ENCODE measurements around the gene IRX4. TPM values are rescaled to one million over a fixed set of nuclear protein-coding genes. Genes with fewer than 3 reads are reported as not detected.

IRX4 gene
- total and polyA plus RNA-seq, 2 of the 4 experiments (the other 2 are of a cell fraction): not detected

GRCh38 chr5:1910081-1910760 lies 27.5 kb upstream of the IRX4 start:
- ChIA-PET CTCF (no interaction called here), POLR2A (ENCODE audit: unreplicated experiment) (no interaction called here)
- Histone ChIP-seq H2BK5ac (ENCODE audit: low read depth, low read length, poor library complexity, severe bottlenecking) (no peak overlapping the region), H4K91ac (ENCODE audit: insufficient read depth, low read depth, low read length) (no peak overlapping the region), H3K9me1 (ENCODE audit: insufficient read depth, low read length) (no peaks in the 10 kb centered on the region), H3K9ac (ENCODE audit: low read depth, low read length) (no peak overlapping the region), H3K4me1 (ENCODE audit: control insufficient read depth, insufficient read depth, low read length) (no peaks in the 10 kb centered on the region), H2BK15ac (ENCODE audit: low read depth, low read length) (no peak overlapping the region), H2AK5ac (ENCODE audit: low read depth, low read length) (no peak overlapping the region), H3K4me2 (ENCODE audit: low read depth, low read length) (no peak overlapping the region), H2AK9ac (replicated peaks; ENCODE audit: low read depth, low read length, poor library complexity) (no peak overlapping the region), H3K23ac (ENCODE audit: low read depth, low read length) (no peak overlapping the region), H3K18ac (ENCODE audit: low read depth, low read length) (no peak overlapping the region), H2AFZ (replicated peaks; ENCODE audit: low read length, poor library complexity) (no peak overlapping the region), H3K36me3 (ENCODE audit: control insufficient read depth, insufficient read depth, low read length) (no peaks in the 10 kb centered on the region), H3K4ac (ENCODE audit: low read depth, low read length) (no peak overlapping the region), H4K20me1 (ENCODE audit: insufficient read depth, low read length) (no peaks in the 10 kb centered on the region), H3K9me3 (ENCODE audit: control insufficient read depth, insufficient read depth, low read length) (no peaks in the 10 kb centered on the region), H3K4me3 (ENCODE audit: insufficient read depth, low read depth, low read length) (no peak overlapping the region), H3K79me1 (ENCODE audit: low read depth in 1 of 2, low read length in 2 of 2) (no peaks in the 10 kb centered on the region), H3K56ac (ENCODE audit: extremely low read depth, insufficient read depth, low read length) (no peak overlapping the region), H2BK20ac (ENCODE audit: low read depth, low read length) (no peak overlapping the region), H3K27me3 (ENCODE audit: control insufficient read depth, insufficient read depth, low read length) (no peaks in the 10 kb centered on the region), H3K27ac (ENCODE audit: insufficient read depth, low read length) (no peak overlapping the region), H2BK120ac (ENCODE audit: low read depth, low read length) (no peak overlapping the region), H4K5ac (ENCODE audit: low read depth, low read length) (no peak overlapping the region), H4K8ac (ENCODE audit: low read depth in 2 of 2, low read length in 2 of 2) (no peak overlapping the region), H3K14ac (replicated peaks; ENCODE audit: low read depth, low read length) (no peak overlapping the region)
- WGBS, 2 experiments (ENCODE audit: extremely low coverage in 2 of 2, insufficient read length in 1 of 2): 86% methylated on average over 4 of the region's 31 CpGs; no CpG with 5 or more reads in 1 of the 2 experiments
- dilution Hi-C loops (cut with HindIII; ENCODE audit: low sequenced_read_pairs, unreplicated experiment) (no loop called here), in situ Hi-C loops (cut with MboI; ENCODE audit: low sequenced_read_pairs) (no loop called here), intact Hi-C loops (cut with micrococcal nuclease) (no loop called here)
- no peak for ATAC-seq (ENCODE audit: low read depth)
- no TSS peak for BruUV-seq (replicated peaks)
- DNase-seq: no peak
- TF ChIP-seq, protein P1, sequence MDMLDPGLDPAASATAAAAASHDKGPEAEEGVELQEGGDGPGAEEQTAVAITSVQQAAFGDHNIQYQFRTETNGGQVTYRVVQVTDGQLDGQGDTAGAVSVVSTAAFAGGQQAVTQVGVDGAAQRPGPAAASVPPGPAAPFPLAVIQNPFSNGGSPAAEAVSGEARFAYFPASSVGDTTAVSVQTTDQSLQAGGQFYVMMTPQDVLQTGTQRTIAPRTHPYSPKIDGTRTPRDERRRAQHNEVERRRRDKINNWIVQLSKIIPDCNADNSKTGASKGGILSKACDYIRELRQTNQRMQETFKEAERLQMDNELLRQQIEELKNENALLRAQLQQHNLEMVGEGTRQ (IDR thresholded peaks at IDR 0.05; ENCODE audit: low read depth, low read length): no peak
- no peak for TF ChIP-seq SMC3 (IDR thresholded peaks at IDR 0.05; ENCODE audit: low read depth, low read length)
- TF ChIP-seq MXI1 (IDR thresholded peaks at IDR 0.05; ENCODE audit: borderline replicate concordance, low read depth, low read length): no peak
- no peak for TF ChIP-seq RCOR1 (IDR thresholded peaks at IDR 0.05; ENCODE audit: insufficient replicate concordance, low read length)
- TF ChIP-seq NFE2L2 (IDR thresholded peaks at IDR 0.05; ENCODE audit: low read depth, low read length): no peak
- no peak for TF ChIP-seq FOS (IDR thresholded peaks at IDR 0.05; ENCODE audit: low read depth, low read length)
- no peak for TF ChIP-seq POLR2A (IDR thresholded peaks at IDR 0.05; ENCODE audit: low read depth, low read length)
- no peak for TF ChIP-seq BHLHE40 (IDR thresholded peaks at IDR 0.05; ENCODE audit: low read depth, low read length)
- no peak for TF ChIP-seq MAZ (IDR thresholded peaks at IDR 0.05; ENCODE audit: borderline replicate concordance, low read depth, low read length)
- TF ChIP-seq MAFK (IDR thresholded peaks at IDR 0.05; ENCODE audit: low read depth, low read length): no peak
- TF ChIP-seq, protein P2, sequence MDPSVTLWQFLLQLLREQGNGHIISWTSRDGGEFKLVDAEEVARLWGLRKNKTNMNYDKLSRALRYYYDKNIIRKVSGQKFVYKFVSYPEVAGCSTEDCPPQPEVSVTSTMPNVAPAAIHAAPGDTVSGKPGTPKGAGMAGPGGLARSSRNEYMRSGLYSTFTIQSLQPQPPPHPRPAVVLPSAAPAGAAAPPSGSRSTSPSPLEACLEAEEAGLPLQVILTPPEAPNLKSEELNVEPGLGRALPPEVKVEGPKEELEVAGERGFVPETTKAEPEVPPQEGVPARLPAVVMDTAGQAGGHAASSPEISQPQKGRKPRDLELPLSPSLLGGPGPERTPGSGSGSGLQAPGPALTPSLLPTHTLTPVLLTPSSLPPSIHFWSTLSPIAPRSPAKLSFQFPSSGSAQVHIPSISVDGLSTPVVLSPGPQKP (IDR thresholded peaks at IDR 0.05; ENCODE audit: borderline replicate concordance, low read depth, low read length): no peak
- TF ChIP-seq CHD1 (IDR thresholded peaks at IDR 0.05; ENCODE audit: low read depth, low read length): no peak
- TF ChIP-seq RFX5 (IDR thresholded peaks at IDR 0.05; ENCODE audit: low read depth, low read length): no peak
- TF ChIP-seq CEBPB (IDR thresholded peaks at IDR 0.05; ENCODE audit: low read depth, low read length): no peak
- TF ChIP-seq RAD21 (IDR thresholded peaks at IDR 0.05; ENCODE audit: low read length): no peak
- TF ChIP-seq CTCF (conservative IDR thresholded peaks at IDR 0.05; ENCODE audit: low read depth, low read length): no peak
